GM19193 (cell line): ENCODE data around the gene CTDP1.
A peak's percentile ranks its signal among the peaks of the same experiment; 100 is the strongest.

Experiments used
- POLR2A ChIP-seq: IDR thresholded peaks from 4 replicates; pipeline ENCODE4 v1.6.1; 2011; ENCODE audit not compliant: insufficient read depth, insufficient read length; ENCODE audit errors: extremely low read depth

The CTDP1 gene

GRCh38 chr18:79679552-79680099 lies at the start of gene CTDP1:
Gene CTDP1, plus strand, starts transcription at chr18:79679803. Its CDS starts 145 bp downstream, at chr18:79679948.
- peak; percentile 64 for TF ChIP-seq POLR2A

GRCh38 chr18:79630281-79631095 lies 49.1 kb upstream of the CTDP1 start:
- no peak for TF ChIP-seq POLR2A

GRCh38 chr18:79631096-79631507 lies 48.5 kb upstream of the CTDP1 start:
- TF ChIP-seq POLR2A, result no peak

GRCh38 chr18:79631761-79632446 lies 47.7 kb upstream of the CTDP1 start:
- TF ChIP-seq POLR2A, result no peak

- no peak for TF ChIP-seq POLR2A
Measured at GRCh38 chr18:79632765-79633164, 46.8 kb upstream of the CTDP1 start.

GRCh38 chr18:79634186-79634585 lies 45.4 kb upstream of the CTDP1 start:
- TF ChIP-seq POLR2A, result no peak

- TF ChIP-seq POLR2A, result no peak
Measured at GRCh38 chr18:79634593-79635426, 44.8 kb upstream of the CTDP1 start.

- no peak for TF ChIP-seq POLR2A
Measured at GRCh38 chr18:79635427-79635726, 44.2 kb upstream of the CTDP1 start.

GRCh38 chr18:79637181-79637920 lies 42.3 kb upstream of the CTDP1 start:
- no peak for TF ChIP-seq POLR2A

- TF ChIP-seq POLR2A, result no peak
Measured at GRCh38 chr18:79637921-79638909, 41.4 kb upstream of the CTDP1 start.

GRCh38 chr18:79639072-79639829 lies 40.4 kb upstream of the CTDP1 start:
- no peak for TF ChIP-seq POLR2A

- TF ChIP-seq POLR2A, result no peak
Measured at GRCh38 chr18:79640064-79640672, 39.4 kb upstream of the CTDP1 start.

GRCh38 chr18:79640875-79641274 lies 38.7 kb upstream of the CTDP1 start:
- TF ChIP-seq POLR2A, result no peak
